Stimulated activated CD4-positive, alpha-beta T cell treated with anti-CD3 and anti-CD28 coated beads, Interleukin-12 subunit alpha, Interleukin-12 subunit beta, amount 100 ng/mL, for 48 hours (primary cell): ENCODE results near the gene IL17RA.

Experiments
- DNase-seq, 3 donors: peaks; one replicate each; pipeline ENCODE4 v3.0.0-alpha.2; 2020; ENCODE audit warnings: low read depth in 2 of 3, low spot score in 1 of 3

Gene IL17RA

GRCh38 chr22:17106161-17106784 is 21.5 kb downstream of the IL17RA start:
- no peak for DNase-seq

GRCh38 chr22:17106785-17107546 is 22.2 kb downstream of the IL17RA start:
- DNase-seq = no peak

- no peak for DNase-seq
These were observed 22.7 kb downstream of the IL17RA start for GRCh38 chr22:17107547-17107810.

- no peak for DNase-seq
These were observed 23.7 kb downstream of the IL17RA start for GRCh38 chr22:17108256-17109112.

- DNase-seq = no peak
These were observed 24.5 kb downstream of the IL17RA start for GRCh38 chr22:17109113-17109865.

- DNase-seq = no peak
These were observed 25.2 kb downstream of the IL17RA start for GRCh38 chr22:17109976-17110375.

- no peak for DNase-seq
These were observed 26.2 kb downstream of the IL17RA start for GRCh38 chr22:17110791-17111550.

- no peak for DNase-seq
These were observed 27.8 kb downstream of the IL17RA start for GRCh38 chr22:17112491-17113042.

GRCh38 chr22:17113600-17113999 is 28.8 kb downstream of the IL17RA start:
- no peak for DNase-seq

GRCh38 chr22:17114173-17114897 is 29.5 kb downstream of the IL17RA start:
- DNase-seq = no peak

GRCh38 chr22:17114898-17115235 is 30.1 kb downstream of the IL17RA start:
- DNase-seq = no peak

- DNase-seq = no peak
These were observed 30.4 kb downstream of the IL17RA start for GRCh38 chr22:17115236-17115635.

- DNase-seq = no peak
These were observed 31.3 kb downstream of the IL17RA start for GRCh38 chr22:17115945-17116565.

- no peak for DNase-seq
These were observed 32.0 kb downstream of the IL17RA start for GRCh38 chr22:17116572-17117330.

GRCh38 chr22:17117400-17117799 is 32.6 kb downstream of the IL17RA start:
- no peak for DNase-seq

GRCh38 chr22:17117890-17118289 is 33.1 kb downstream of the IL17RA start:
- no peak for DNase-seq

- no peak for DNase-seq
These were observed 33.5 kb downstream of the IL17RA start for GRCh38 chr22:17118342-17118741.

- DNase-seq = no peak
These were observed 34.8 kb downstream of the IL17RA start for GRCh38 chr22:17119481-17120202.
